ENCODE results near the gene ISOC1.

ISOC1 gene

DNA sequence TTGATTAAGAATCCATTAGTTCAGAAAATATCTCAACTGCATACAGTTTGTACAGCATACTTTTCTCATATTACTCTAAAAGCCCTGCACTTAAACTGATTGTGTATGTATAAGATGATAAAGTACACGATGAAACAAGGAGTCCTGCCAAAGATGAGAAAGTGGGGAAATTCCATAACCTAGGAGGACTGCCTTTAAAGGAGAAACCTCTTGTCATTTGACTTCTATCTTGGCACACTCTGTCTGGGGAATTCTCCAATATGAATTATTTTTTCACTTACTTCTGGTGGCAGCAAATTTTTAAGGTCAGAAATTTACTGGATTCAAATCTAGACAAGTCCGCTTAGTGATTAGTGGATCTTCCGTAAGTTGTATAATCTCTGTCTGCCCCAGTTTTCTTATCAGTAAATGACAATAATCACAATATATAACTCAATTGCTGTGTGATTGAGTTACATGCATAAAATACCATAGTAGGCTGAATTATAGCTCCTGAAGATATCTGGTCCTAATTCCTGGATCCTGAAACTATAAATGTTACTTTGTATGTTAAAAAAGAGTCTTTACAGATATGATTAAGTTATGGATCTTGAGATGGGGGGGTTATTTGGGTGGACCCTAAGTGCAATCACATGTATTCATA, 17.0 kb upstream of the ISOC1 start:
- H3K4me3 ChIP-seq (ENCODE audit: low read depth, low read length) = no peak overlapping the region
- TF ChIP-seq, protein P1, sequence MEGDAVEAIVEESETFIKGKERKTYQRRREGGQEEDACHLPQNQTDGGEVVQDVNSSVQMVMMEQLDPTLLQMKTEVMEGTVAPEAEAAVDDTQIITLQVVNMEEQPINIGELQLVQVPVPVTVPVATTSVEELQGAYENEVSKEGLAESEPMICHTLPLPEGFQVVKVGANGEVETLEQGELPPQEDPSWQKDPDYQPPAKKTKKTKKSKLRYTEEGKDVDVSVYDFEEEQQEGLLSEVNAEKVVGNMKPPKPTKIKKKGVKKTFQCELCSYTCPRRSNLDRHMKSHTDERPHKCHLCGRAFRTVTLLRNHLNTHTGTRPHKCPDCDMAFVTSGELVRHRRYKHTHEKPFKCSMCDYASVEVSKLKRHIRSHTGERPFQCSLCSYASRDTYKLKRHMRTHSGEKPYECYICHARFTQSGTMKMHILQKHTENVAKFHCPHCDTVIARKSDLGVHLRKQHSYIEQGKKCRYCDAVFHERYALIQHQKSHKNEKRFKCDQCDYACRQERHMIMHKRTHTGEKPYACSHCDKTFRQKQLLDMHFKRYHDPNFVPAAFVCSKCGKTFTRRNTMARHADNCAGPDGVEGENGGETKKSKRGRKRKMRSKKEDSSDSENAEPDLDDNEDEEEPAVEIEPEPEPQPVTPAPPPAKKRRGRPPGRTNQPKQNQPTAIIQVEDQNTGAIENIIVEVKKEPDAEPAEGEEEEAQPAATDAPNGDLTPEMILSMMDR (IDR thresholded peaks at IDR 0.05; ENCODE audit: low read depth, low read length) = no peak

DNA sequence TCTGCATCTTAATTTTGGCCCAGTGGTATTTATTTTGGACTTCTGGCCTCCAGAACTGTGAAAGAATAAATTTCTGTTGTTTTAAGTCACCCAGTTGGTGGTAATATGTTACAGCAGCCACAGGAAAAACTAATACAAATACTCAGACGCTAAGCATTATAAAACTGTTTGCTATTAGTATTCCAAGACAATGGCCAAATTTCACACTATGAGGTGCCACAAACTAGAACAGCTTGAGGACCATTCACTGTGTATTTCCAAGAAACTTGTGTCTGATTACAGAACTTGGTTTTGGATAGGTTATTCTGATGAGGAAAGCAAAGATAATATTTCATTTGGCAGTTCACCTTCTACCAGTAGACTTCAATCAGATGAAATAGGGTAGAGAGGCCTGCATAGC, 16.3 kb upstream of the ISOC1 start:
- TF ChIP-seq, protein P1 (IDR thresholded peaks at IDR 0.05; ENCODE audit: low read depth, low read length) = no peak
- H3K4me3 ChIP-seq (ENCODE audit: low read depth, low read length) = no peak overlapping the region

DNA sequence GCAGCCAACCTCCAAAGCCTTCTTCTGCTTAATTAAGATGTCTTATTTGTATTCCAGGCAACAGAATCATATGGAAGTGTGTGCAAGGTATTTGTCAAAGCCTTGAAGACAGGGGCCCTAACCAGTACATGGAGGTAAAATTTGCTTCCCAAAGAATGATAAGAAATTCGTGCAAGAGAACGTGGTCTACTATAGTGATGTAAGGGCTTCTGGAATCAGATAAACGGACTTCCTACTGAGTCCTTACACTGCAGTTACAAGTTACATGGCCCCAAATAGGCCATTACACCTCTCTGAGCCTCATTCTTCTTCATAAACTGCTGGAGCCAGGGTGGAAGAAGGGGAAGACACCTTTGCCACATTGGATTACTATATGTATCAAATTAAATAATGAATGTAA, 15.9 kb upstream of the ISOC1 start:
- TF ChIP-seq, protein P1 (IDR thresholded peaks at IDR 0.05; ENCODE audit: low read depth, low read length) = no peak
- no peak overlapping the region for H3K4me3 ChIP-seq (ENCODE audit: low read depth, low read length)

DNA sequence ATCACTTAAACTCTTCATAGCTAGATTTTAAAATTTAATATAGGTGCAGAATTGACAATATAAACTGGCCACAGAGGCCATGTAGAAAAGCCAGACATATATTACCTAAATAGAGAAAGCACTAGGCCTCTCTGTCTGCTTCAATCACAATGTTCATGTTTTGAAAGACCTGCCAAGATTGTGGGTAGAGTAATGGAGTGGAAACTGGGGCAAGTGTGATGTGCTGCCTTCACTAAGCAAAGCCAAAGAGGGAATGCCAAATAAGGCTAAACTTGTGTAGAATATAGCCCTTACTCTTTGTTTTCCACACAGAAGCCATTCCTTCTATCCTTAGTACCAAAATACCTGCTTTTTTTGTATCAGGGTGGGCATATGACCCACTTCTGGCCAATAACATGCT, 15.1 kb upstream of the ISOC1 start:
- TF ChIP-seq, protein P1 (IDR thresholded peaks at IDR 0.05; ENCODE audit: low read depth, low read length) = no peak
- H3K4me3 ChIP-seq (ENCODE audit: low read depth, low read length) = no peak overlapping the region

DNA sequence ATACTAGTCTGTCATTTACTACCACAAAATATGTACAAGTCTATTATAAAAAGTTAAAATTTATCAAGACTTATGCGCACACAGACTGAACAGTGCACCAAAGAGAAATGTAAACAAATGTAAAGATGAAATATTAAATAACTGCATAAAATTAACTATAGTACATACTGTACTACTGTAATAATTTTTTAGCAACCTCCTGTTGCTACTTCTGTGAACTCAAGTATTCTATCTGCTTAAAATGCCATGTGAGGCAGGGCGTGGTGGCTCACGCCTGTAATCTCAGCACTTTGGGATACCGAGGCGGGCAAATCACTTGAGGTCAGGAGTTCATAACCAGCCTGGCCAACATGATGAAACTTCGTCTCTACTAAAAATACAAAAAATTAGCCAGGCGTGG, 13.8 kb upstream of the ISOC1 start:
- TF ChIP-seq, protein P1 (IDR thresholded peaks at IDR 0.05; ENCODE audit: low read depth, low read length) = no peak
- H3K4me3 ChIP-seq (ENCODE audit: low read depth, low read length) = no peak overlapping the region

DNA sequence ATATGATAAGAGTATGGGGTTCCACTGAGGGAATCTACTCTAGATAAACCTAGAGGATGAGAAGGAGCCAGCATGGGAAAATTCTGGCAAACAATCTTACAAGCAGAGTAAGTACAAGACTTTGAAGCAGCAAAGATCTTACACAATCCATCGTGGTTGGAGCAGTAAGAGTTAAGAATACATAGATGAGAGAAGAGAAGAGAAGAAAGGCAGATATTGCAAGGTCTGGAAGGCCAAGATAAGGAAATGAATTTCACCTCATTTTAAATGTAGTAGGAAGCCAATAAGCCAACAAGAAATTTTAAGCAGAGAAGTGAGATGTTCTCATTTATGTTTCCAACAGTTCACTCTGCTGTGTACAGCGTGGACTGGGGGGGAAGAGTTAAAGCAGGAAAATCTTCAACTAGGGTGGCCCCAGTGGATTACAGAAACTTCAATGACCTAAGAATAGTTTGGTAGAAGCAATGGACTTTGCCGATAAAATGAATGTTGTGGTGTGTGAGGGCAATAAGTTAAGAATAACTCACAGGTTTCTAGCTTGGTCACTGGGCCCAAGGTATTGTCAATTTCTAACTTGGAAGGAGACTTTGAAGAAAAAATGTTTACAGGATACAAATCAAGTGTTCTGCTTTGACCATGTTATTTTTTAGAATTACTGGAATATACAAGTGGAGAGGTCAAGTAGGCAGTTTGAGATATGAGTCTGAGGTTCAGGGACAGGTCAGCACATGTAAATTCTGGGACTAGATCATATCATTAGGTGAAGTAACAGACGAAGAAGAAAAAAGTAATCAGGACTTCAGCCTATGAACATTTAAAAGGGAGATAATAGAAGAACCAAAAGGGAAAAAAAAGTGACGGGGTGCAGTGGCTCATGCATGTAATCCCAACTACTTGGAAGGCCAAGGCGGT, 12.1 kb upstream of the ISOC1 start:
- H3K4me3 ChIP-seq (ENCODE audit: low read depth, low read length) = no peak overlapping the region
- TF ChIP-seq, protein P1 (IDR thresholded peaks at IDR 0.05; ENCODE audit: low read depth, low read length) = no peak

All from WI38 (cell line).